GM12891 (cell line): ENCODE data around the gene CYTH4.

Experiments
- POLR2A ChIP-seq: IDR thresholded peaks from 2 replicates; pipeline ENCODE4 v1.6.1; 2011; ENCODE audit warnings: low read depth, low read length, control low read depth
- POLR2AphosphoS5 ChIP-seq: IDR thresholded peaks from 2 replicates; pipeline ENCODE4 v1.6.1; 2011; ENCODE audit warnings: low read depth, low read length, control low read depth
- SPI1 ChIP-seq: IDR thresholded peaks from 2 replicates; pipeline ENCODE4 v1.6.1; 2011; ENCODE audit warnings: low read depth, low read length, control low read depth

GRCh38 chr22:37235897-37236607 lies 46.3 kb upstream of the CYTH4 start:
- TF ChIP-seq POLR2A (no peak), SPI1 (no peak), POLR2AphosphoS5 (no peak)
